Glomerular visceral epithelial cell (primary cell): ENCODE measurements around the gene RHOXF2B.
"Not testable (repeated sequence)": the region's sequence is repeated elsewhere in the genome, so short reads cannot be mapped to it uniquely, and the experiment has no call there.

Source experiments
- DNase-seq: peaks from one replicate; pipeline ENCODE4 v3.0.0-alpha.2; 2016; ENCODE audit errors: extremely low spot score

The RHOXF2B gene

GRCh38 chrX:120077590-120077989 lies at the start of gene RHOXF2B:
Gene RHOXF2B, minus strand, starts transcription at chrX:120077690. Its CDS starts 138 bp downstream, at chrX:120077552.
- not testable (repeated sequence) for DNase-seq

GRCh38 chrX:120125444-120125843 lies 48.0 kb upstream of the RHOXF2B start:
- DNase-seq: no peak

- DNase-seq: no peak
Observed at GRCh38 chrX:120120223-120120622, 42.7 kb upstream of the RHOXF2B start.

- no peak for DNase-seq
Observed at GRCh38 chrX:120115438-120115963, 38.0 kb upstream of the RHOXF2B start, which contains the start of gene RHOXF1. Gene RHOXF1, minus strand, starts transcription at chrX:120115913. Its CDS starts 51 bp downstream, at chrX:120115862.

GRCh38 chrX:120111611-120112010 lies 34.1 kb upstream of the RHOXF2B start:
- DNase-seq: no peak

- no peak for DNase-seq
Observed at GRCh38 chrX:120109378-120109777, 31.9 kb upstream of the RHOXF2B start.

GRCh38 chrX:120104707-120105106 lies 27.2 kb upstream of the RHOXF2B start:
- not testable (repeated sequence) for DNase-seq

GRCh38 chrX:120101057-120101456 lies 23.6 kb upstream of the RHOXF2B start:
- not testable (repeated sequence) for DNase-seq

GRCh38 chrX:120090208-120090607 lies 12.7 kb upstream of the RHOXF2B start:
- no peak for DNase-seq

GRCh38 chrX:120087289-120088017 lies 10.0 kb upstream of the RHOXF2B start:
- no peak for DNase-seq

- DNase-seq: not testable (repeated sequence)
Observed at GRCh38 chrX:120085553-120086185, 8.2 kb upstream of the RHOXF2B start.

GRCh38 chrX:120066169-120066568 lies 11.3 kb downstream of the RHOXF2B start:
- DNase-seq: not testable (repeated sequence)

- DNase-seq: not testable (repeated sequence)
Observed at GRCh38 chrX:120042712-120043111, 34.8 kb downstream of the RHOXF2B start.

- DNase-seq: not testable (repeated sequence)
Observed at GRCh38 chrX:120042247-120042646, 35.2 kb downstream of the RHOXF2B start.

GRCh38 chrX:120040176-120040575 lies 37.3 kb downstream of the RHOXF2B start:
- DNase-seq: not testable (repeated sequence)

- DNase-seq: not testable (repeated sequence)
Observed at GRCh38 chrX:120039087-120039733, 38.3 kb downstream of the RHOXF2B start.

GRCh38 chrX:120036704-120037103 lies 40.8 kb downstream of the RHOXF2B start:
- no peak for DNase-seq

- DNase-seq: not testable (repeated sequence)
Observed at GRCh38 chrX:120035522-120036309, 41.8 kb downstream of the RHOXF2B start.

- no peak for DNase-seq
Observed at GRCh38 chrX:120029354-120029753, 48.1 kb downstream of the RHOXF2B start.

- no peak for DNase-seq
Observed at GRCh38 chrX:120023259-120023658, 54.2 kb downstream of the RHOXF2B start.

GRCh38 chrX:120022763-120023162 lies 54.7 kb downstream of the RHOXF2B start:
- DNase-seq: no peak
